Stimulated activated CD4-positive, alpha-beta T cell treated with anti-CD3 and anti-CD28 coated beads, Interleukin-1b, Interleukin-23, amount 100 ng/mL, for 48 hours (primary cell): Measurements from ENCODE around the gene EPOP.

Experiments
- DNase-seq: peaks from one replicate; pipeline ENCODE4 v3.0.0-alpha.2; 2020

EPOP gene

GRCh38 chr17:38705523-38705802 is 30.7 kb upstream of the EPOP start:
- DNase-seq = no peak

DNA sequence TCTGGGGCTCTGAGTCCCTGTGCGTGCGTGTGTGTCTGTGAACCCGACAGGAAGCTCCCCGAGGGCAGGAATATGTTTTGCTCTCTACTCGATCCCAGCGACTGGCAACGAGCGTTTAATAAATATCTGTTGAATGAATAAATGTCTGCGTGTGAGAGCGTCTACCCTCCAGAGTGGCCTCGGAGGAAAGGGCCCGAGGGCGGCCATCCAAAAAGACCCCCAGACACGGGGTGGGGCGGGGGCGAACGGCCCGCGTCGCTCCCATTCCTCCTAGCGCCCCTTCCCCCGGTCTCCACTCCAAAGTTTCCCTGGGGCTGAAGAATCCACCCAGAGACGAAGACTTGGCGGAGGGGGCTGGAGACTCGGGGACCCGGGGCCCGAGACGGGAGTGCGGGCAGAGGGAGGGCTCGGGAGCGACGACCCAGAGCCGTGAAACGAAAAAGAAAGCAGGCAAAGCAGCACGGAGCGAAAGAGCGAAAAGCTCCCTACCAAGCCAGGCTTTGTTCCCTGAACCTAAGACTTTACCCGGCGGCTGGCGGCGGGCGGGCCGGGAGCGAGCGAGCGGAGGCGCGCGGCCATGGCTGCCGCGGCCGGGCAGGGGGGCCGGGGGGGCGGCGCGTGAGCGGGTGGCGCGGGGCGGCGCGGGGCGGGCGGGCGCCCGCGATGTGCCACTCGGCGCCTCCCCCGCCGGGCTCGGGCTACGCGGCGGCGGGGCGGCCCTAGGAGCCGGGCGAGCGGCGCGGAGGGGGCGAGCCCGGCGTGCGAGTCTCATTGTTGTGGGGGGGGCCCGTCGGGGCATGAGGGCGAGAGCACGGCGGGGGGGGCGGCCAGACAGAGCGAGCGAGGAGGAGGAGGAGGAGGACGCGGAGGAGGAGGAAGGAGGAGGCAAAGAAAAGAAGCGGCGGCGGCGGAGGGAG is 30.1 kb upstream of the EPOP start, which contains the start of gene MLLT6:
TSS of gene MLLT6 (plus strand) at position 668 of the 917 bp plus-strand sequence. CDS start 360 bp downstream, outside the sequence.
- DNase-seq = peak; percentile 65

DNA sequence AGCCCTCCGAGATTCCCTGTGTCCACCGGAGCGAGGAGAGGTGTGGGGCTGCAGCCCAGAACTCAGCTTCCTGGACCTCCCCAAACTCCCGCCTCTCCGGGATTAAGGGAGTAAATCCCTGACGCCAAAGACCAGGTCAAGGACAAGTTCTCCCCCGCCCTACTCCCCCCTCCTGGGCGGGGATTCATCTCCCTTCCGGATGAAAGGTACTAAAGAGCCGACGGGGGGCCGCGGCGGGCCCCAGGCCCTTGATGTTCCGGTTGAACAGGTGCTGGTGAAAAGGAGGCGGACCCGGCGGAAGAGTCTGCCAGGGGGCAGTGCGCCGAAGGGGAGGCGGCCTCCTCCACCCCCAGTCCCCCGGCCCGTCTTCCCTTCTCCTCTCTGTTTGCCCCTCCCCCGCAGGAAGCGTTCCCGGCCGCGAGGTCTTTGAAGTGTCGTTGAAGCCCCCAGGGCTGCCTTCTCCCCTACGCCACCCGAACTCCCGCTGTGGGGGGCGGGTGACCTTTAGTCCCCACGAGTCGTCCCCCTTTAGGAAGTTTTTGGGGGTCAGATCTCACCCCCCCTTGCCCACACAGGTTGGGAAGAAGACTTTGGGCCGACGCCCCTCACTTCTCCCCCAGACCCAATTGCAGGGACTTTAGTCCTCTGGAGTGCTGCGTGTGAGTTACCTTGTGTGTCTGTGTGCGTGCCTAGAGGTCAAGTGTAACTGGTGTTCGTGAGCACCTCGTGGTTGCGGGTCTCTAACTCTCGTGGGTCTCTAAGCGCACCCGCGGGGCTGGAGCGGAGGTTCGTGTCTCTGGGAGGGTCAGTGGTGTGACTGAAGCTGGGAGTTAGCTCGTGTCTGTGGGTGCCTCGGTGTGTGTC is 29.2 kb upstream of the EPOP start:
- peak; percentile 91 for DNase-seq

GRCh38 chr17:38702916-38703741 is 28.4 kb upstream of the EPOP start:
- DNase-seq = peak; percentile 43

DNA sequence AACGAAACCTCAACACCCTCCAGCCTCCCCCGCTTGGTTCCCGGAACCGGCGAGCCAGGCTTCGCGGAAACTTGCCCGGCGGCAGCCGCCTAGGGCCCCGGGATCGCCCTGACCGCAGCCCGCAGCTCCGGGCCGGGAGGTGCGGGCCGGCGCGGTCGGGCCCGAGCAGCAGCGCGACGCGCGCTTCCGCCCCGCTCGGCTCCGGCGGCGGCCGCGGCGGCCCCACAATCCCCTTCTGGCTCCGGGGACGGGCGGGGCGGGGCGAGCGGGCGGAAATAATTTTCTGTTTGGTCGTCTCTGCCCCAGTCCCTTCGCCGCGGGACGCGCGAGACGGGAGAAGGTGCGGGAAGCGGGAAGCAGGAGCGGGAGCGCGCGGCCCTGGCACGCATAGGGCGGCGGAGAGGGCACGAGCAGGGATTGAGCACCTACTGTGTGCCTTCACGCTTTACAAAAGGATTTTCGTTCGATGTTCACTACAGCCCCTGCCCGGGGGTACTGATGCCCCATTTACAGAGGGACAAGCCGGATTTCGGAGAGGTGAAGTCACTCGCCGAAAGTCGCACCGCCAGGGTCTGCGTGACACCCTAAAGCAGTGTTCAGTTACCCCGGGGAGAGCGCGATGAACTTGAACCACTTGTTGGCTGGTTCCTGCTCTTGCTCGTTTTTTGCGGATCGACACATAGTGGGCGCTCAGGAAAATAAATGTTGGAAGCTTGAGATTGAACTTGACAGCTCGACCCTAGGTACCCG is 27.6 kb upstream of the EPOP start:
- peak; percentile 84 for DNase-seq

- peak; percentile 95 for DNase-seq
These were observed 26.9 kb upstream of the EPOP start for GRCh38 chr17:38701504-38702165.

DNA sequence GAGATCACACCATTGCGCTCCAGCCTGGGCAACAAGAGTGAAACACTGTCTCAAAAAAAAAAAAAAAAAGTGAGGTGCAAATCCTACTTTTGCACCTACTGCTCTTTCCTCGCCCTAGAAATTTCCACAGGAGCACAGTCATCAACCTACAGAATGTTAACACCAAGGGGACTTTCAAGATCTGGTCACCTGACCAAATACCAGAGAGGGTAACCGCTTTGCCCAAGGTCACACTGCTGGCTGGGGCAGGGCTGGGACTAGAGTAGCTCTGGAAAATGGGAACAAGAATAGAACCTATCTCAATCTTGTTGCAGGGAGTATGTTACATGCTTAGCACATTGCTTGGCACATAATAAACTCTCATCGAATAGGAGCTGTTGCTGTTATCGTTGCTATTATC is 24.0 kb upstream of the EPOP start:
- DNase-seq = no peak

DNA sequence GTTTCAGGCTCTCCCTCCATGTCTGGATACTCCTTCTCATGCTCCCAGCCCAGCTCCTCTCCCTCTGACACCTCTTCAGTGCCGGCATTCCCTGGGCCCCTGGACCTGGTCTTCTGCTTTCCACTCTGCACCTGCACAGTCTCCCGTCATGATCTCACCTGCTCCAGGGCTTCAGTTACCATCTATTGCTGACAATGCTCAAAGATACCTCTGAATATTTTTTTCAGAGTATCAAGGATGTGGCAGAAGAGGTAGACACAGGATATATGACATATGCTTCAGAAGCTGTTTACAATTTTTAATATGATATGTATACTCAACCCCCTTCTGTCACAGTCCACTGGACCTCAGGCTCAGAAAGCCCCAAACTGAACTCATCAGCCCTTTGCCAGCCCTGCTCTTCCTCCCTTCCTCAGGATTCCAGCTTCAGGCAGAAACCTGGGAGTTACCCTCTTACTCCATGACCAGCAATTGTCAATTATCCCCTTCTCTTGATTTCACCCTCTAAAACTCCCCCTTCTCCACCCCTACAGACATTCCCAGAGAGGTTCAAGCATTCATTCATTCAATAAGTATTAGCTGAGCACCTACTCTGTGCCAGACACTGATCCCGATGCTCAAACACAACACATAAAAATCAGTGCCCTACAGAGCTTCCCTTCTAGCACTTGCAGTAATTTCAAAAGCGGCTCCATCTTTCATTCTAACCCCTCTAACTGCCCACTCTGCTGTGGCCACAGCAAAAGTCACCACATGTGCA is 22.5 kb upstream of the EPOP start:
- no peak for DNase-seq

- DNase-seq = no peak
These were observed 19.1 kb upstream of the EPOP start for GRCh38 chr17:38693700-38694329.

DNA sequence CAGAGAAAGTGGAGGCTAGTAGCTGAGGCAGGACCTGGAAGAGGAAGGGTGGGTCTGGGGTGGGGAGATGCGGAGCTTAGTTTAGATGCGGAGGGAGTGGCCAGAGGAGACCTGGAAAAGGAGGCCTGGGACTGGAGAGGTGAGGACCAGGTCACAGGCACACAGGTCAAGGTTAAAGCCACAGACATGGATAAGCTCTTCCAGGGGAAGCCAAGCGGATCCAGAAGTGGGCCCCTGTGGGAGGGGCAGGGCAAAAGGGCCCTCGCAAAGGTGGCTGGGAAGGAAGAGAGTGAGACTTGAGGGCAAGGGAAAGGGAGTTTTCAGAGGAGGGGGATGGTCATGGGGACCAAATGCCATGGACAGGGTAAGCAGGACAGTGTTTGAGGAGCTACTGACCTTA is 16.4 kb upstream of the EPOP start:
- DNase-seq = no peak

- no peak for DNase-seq
These were observed 15.6 kb upstream of the EPOP start for GRCh38 chr17:38690386-38690785.

- no peak for DNase-seq
These were observed 12.5 kb upstream of the EPOP start for GRCh38 chr17:38687286-38687685.

GRCh38 chr17:38685491-38685890 is 10.7 kb upstream of the EPOP start:
- no peak for DNase-seq

DNA sequence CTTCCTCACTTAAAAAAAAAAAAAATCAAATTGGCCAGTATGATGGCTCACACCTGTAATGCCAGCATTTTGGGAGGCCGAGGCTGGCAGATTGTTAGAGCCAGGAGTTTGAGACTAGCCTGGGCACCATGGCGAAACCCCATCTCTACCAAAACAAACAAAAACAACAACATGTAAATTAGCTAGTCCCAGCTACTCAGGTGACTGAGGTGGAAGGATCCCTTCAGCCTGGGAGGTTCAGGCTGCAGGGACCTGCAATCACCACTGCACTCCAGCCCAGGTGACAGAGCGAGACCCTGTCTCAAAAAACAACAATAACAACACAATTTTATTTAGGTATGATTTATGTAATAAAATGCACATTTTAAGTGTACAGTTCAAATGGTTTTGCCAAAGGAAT is 6.3 kb upstream of the EPOP start:
- DNase-seq = no peak

GRCh38 chr17:38677819-38678218 is 3.1 kb upstream of the EPOP start:
- no peak for DNase-seq

- DNase-seq = peak; percentile 84
These were observed 2.1 kb upstream of the EPOP start for GRCh38 chr17:38676706-38677504.

DNA sequence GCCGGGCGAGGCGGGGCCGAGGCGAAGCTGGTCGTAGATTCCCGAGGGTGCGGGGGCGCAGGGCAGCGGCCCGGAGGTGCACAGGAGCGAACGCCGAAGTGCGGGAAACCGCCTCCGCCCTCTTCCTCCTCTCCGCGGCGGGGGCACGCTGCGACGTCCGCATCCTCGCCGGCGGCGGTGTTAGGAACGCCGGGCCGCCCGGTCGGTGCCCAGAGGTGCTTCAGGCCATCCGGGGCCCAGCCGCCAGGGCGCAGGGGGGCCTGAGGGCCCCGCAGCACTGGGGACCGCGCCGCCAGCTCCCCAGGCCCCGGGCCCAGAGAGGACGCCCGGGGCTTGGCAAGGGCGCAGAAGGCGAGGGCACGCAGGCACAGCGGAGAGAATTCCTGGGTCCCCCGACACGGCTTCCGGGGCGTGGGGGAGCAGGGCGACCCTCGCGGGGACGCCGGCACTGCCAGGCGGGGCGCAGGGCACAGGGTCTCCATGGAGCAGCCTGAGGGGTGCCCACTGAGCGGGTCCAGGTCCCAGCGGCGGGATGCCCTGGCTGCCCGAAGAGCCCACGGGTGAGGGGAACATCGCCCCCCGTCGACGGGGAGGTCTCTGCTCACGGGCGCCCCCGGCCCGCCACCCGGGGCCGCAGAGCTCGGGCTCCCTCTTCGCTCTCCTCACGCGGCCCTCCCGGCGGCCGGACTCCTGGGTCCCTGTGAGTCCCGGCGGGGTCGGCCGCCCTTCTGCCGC is 576 bp downstream of the EPOP start:
- DNase-seq = peak; percentile 29

DNA sequence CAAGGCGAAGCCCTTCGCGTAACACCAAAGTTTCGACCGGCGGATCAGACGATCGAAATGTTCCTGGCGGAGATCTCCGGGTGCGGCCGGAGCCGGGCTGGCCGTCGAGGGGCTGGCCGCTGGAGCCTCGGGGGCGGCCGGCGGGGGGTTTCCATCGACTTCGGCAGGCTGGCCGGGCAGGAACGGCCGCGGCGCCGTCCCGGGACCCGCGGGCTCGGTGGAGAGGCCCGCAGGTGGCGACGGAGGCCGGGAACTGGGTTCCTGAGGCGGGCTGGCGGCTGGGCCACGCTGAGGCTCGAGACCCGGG is 1.1 kb downstream of the EPOP start:
- no peak for DNase-seq
